IMR-90 (cell line): ENCODE results near the gene MGAT3. TPM values are rescaled to one million over a fixed set of nuclear protein-coding genes. Genes with fewer than 3 reads are reported as not detected.

Source experiments
- ATAC-seq: fragments of 200-7000 bp; cut with Tn5 transposase; 2 replicates; pipeline ENCODE4 v1.9.1; 2020; ENCODE audit warnings: low read depth, mild to moderate bottlenecking, moderate library complexity
- BruUV-seq: library from RNA; stranded (reverse); fragments of 400-500 nt; replicated peaks from 2 replicates; lab custom pipeline; 2021; lab: Mats Ljungman, UMichigan
- CTCF ChIA-PET: fragments of 300-600 bp; formaldehyde crosslinking; extraction: SDS; loops from one replicate; lab custom pipeline; 2021; ENCODE audit warnings: antibody characterized with exemption; lab: Yijun Ruan, JAX
- POLR2A ChIA-PET: fragments of 300-600 bp; sonication (Branson Sonifier 250); formaldehyde crosslinking; loops from one replicate; lab custom pipeline; 2022; ENCODE audit warnings: antibody characterized with exemption; ENCODE audit not compliant: unreplicated experiment; lab: Charles Lee
- DNase-seq: peaks from one replicate; pipeline ENCODE4 v3.0.0; 2013
- H2AFZ ChIP-seq: replicated peaks from 2 replicates; pipeline ENCODE3; 2013; ENCODE audit warnings: low read length, mild to moderate bottlenecking; ENCODE audit not compliant: poor library complexity
- H2AK5ac ChIP-seq: 2 replicates; pipeline ENCODE4 v1.6.1; 2013; ENCODE audit warnings: low read depth, low read length, inconsistent platforms
- H2AK9ac ChIP-seq: replicated peaks from 2 replicates; pipeline ENCODE3; 2013; ENCODE audit warnings: mild to moderate bottlenecking, low read depth, low read length, moderate library complexity; ENCODE audit not compliant: poor library complexity
- H2BK120ac ChIP-seq: 2 replicates; pipeline ENCODE4 v1.6.1; 2013; ENCODE audit warnings: low read depth, low read length, inconsistent platforms
- H2BK15ac ChIP-seq: 3 replicates; pipeline ENCODE4 v1.6.1; 2013; ENCODE audit warnings: low read depth, low read length, inconsistent platforms
- H2BK20ac ChIP-seq: 2 replicates; pipeline ENCODE4 v1.6.1; 2013; ENCODE audit warnings: low read depth, mild to moderate bottlenecking, inconsistent platforms, low read length, moderate library complexity
- H2BK5ac ChIP-seq: 2 replicates; pipeline ENCODE4 v1.6.1; 2013; ENCODE audit warnings: mild to moderate bottlenecking, low read depth, low read length, inconsistent platforms; ENCODE audit not compliant: poor library complexity, severe bottlenecking
- H3K14ac ChIP-seq: replicated peaks from 2 replicates; pipeline ENCODE4 v1.6.1; 2013; ENCODE audit warnings: low read depth, low read length, inconsistent platforms
- H3K18ac ChIP-seq: 2 replicates; pipeline ENCODE4 v1.6.1; 2013; ENCODE audit warnings: low read depth, low read length, control low read depth
- H3K23ac ChIP-seq: 2 replicates; pipeline ENCODE4 v1.6.1; 2013; ENCODE audit warnings: low read depth, low read length, inconsistent platforms
- H3K27ac ChIP-seq: 2 replicates; pipeline ENCODE4 v1.5.1; 2013; ENCODE audit warnings: mild to moderate bottlenecking, control low read depth, low read length; ENCODE audit not compliant: insufficient read depth
- H3K27me3 ChIP-seq: 2 replicates; pipeline ENCODE4 v1.6.1; 2013; ENCODE audit warnings: low read length; ENCODE audit not compliant: control insufficient read depth, insufficient read depth
- H3K36me3 ChIP-seq: 2 replicates; pipeline ENCODE4 v1.6.1; 2013; ENCODE audit warnings: low read length, mixed read lengths; ENCODE audit not compliant: control insufficient read depth, insufficient read depth
- H3K4ac ChIP-seq: 2 replicates; pipeline ENCODE4 v1.6.1; 2013; ENCODE audit warnings: low read depth, low read length, inconsistent platforms
- H3K4me1 ChIP-seq: 2 replicates; pipeline ENCODE4 v1.6.1; 2013; ENCODE audit warnings: low read length, mixed read lengths; ENCODE audit not compliant: control insufficient read depth, insufficient read depth
- H3K4me2 ChIP-seq: 2 replicates; pipeline ENCODE4 v1.6.1; 2013; ENCODE audit warnings: low read depth, mild to moderate bottlenecking, control low read depth, low read length, moderate library complexity
- H3K4me3 ChIP-seq: 2 replicates; pipeline ENCODE4 v1.5.1; 2013; ENCODE audit warnings: low read depth, mild to moderate bottlenecking, control low read depth, low read length, moderate library complexity; ENCODE audit not compliant: insufficient read depth
- H3K56ac ChIP-seq: 2 replicates; pipeline ENCODE4 v1.6.1; 2013; ENCODE audit warnings: low read length, inconsistent platforms; ENCODE audit not compliant: insufficient read depth; ENCODE audit errors: extremely low read depth
- H3K79me1 ChIP-seq, 2 experiments: 2 replicates each; pipeline ENCODE4 v1.6.1; 2013; ENCODE audit warnings: low read length in 2 of 2, inconsistent platforms in 1 of 2, low read depth in 1 of 2
- H3K9ac ChIP-seq: 2 replicates; pipeline ENCODE4 v1.6.1; 2013; ENCODE audit warnings: low read depth, low read length, control low read depth
- H3K9me1 ChIP-seq: 2 replicates; pipeline ENCODE4 v1.6.1; 2013; ENCODE audit warnings: low read length, inconsistent platforms; ENCODE audit not compliant: insufficient read depth
- H3K9me3 ChIP-seq: 2 replicates; pipeline ENCODE4 v1.6.1; 2013; ENCODE audit warnings: low read length; ENCODE audit not compliant: control insufficient read depth, insufficient read depth
- H4K20me1 ChIP-seq: 2 replicates; pipeline ENCODE4 v1.6.1; 2013; ENCODE audit warnings: low read length, inconsistent platforms; ENCODE audit not compliant: insufficient read depth
- H4K5ac ChIP-seq: 2 replicates; pipeline ENCODE4 v1.6.1; 2013; ENCODE audit warnings: mild to moderate bottlenecking, low read depth, low read length, control low read depth
- H4K8ac ChIP-seq, 2 experiments: 2 replicates each; pipeline ENCODE4 v1.6.1; 2013; ENCODE audit warnings: low read depth in 2 of 2, low read length in 2 of 2, control low read depth in 1 of 2, inconsistent platforms in 1 of 2
- H4K91ac ChIP-seq: 2 replicates; pipeline ENCODE4 v1.6.1; 2013; ENCODE audit warnings: low read depth, low read length, inconsistent platforms; ENCODE audit not compliant: insufficient read depth
- BHLHE40 ChIP-seq: fragments of 150-350 bp; IDR thresholded peaks from 2 replicates; pipeline ENCODE4 v1.6.1; 2016; ENCODE audit warnings: mild to moderate bottlenecking, low read depth, low read length
- CEBPB ChIP-seq: IDR thresholded peaks from 2 replicates; pipeline ENCODE4 v1.6.1; 2012; ENCODE audit warnings: low read depth, low read length, improper control_type of control experiment
- CHD1 ChIP-seq: IDR thresholded peaks from 2 replicates; pipeline ENCODE4 v1.6.1; 2012; ENCODE audit warnings: low read depth, low read length, improper control_type of control experiment
- FOS ChIP-seq: fragments of 150-350 bp; IDR thresholded peaks from 2 replicates; pipeline ENCODE4 v1.6.1; 2016; ENCODE audit warnings: low read depth, low read length
- MAFK ChIP-seq: IDR thresholded peaks from 2 replicates; pipeline ENCODE4 v1.6.1; 2012; ENCODE audit warnings: low read depth, low read length, improper control_type of control experiment
- MAZ ChIP-seq: IDR thresholded peaks from 2 replicates; pipeline ENCODE4 v1.6.1; 2012; ENCODE audit warnings: low read depth, mild to moderate bottlenecking, low read length, improper control_type of control experiment, moderate library complexity, borderline replicate concordance
- MXI1 ChIP-seq: IDR thresholded peaks from 2 replicates; pipeline ENCODE4 v1.6.1; 2012; ENCODE audit warnings: low read depth, mild to moderate bottlenecking, low read length, moderate library complexity, borderline replicate concordance
- NFE2L2 ChIP-seq: fragments of 150-350 bp; IDR thresholded peaks from 2 replicates; pipeline ENCODE4 v1.6.1; 2016; ENCODE audit warnings: low read depth, mild to moderate bottlenecking, low read length
- POLR2A ChIP-seq: IDR thresholded peaks from 2 replicates; pipeline ENCODE4 v1.6.1; 2012; ENCODE audit warnings: mild to moderate bottlenecking, low read depth, low read length
- RAD21 ChIP-seq: IDR thresholded peaks from 2 replicates; pipeline ENCODE4 v1.6.1; 2012; ENCODE audit warnings: low read length, improper control_type of control experiment
- RCOR1 ChIP-seq: IDR thresholded peaks from 2 replicates; pipeline ENCODE4 v1.6.1; 2012; ENCODE audit warnings: mild to moderate bottlenecking, low read length, improper control_type of control experiment; ENCODE audit not compliant: insufficient replicate concordance
- RFX5 ChIP-seq: IDR thresholded peaks from 2 replicates; pipeline ENCODE4 v1.8.0; 2012; ENCODE audit warnings: low read depth, mild to moderate bottlenecking, low read length, moderate library complexity
- SMC3 ChIP-seq: fragments of 150-350 bp; IDR thresholded peaks from 2 replicates; pipeline ENCODE4 v1.6.1; 2016; ENCODE audit warnings: low read depth, mild to moderate bottlenecking, antibody characterized with exemption, low read length, moderate library complexity
- WGBS, 2 experiments: methylation state at CpG; one replicate each; pipeline versions ENCODE4 v1.1.5 to v1.1.7; 2013; ENCODE audit warnings: missing lambda C conversion rate in 2 of 2; ENCODE audit not compliant: insufficient read length in 1 of 2; ENCODE audit errors: extremely low coverage in 2 of 2; 5-methylcytosine and 5-hydroxymethylcytosine counted together
- dilution Hi-C: fragments of 300-500 bp; cut with HindIII; formaldehyde crosslinking; loops from one replicate; pipeline ENCODE4 v1.14.3; 2018; ENCODE audit warnings: low sequenced_read_pairs; ENCODE audit not compliant: unreplicated experiment
- in situ Hi-C: fragments of 300-500 bp; cut with MboI; formaldehyde crosslinking; loops from 3 replicates; pipeline ENCODE4 v1.14.3; 2019; ENCODE audit warnings: low sequenced_read_pairs, inconsistent platforms, mixed read lengths
- intact Hi-C: fragments of 100-400 bp; cut with micrococcal nuclease; formaldehyde crosslinking; loops from 2 replicates; pipeline ENCODE4 v1.10.0; 2022
- polyA plus RNA-seq, 3 experiments: library from polyadenylated mRNA; depleted of rRNA; stranded (reverse); fragments of >200 nt; gene quantifications; 2 replicates each; pipeline ENCODE4 v1.2.3, GENCODE V29; 2012; ENCODE audit warnings: low replicate concordance in 1 of 3
- total RNA-seq: library from RNA; depleted of rRNA; stranded (reverse); fragments of >200 nt; gene quantifications from 2 replicates; pipeline ENCODE4 v1.2.3, GENCODE V29; 2012
- TF ChIP-seq, protein P1 (sequence below): fragments of 150-350 bp; IDR thresholded peaks from 2 replicates; pipeline ENCODE4 v1.6.1; 2016; ENCODE audit warnings: low read depth, mild to moderate bottlenecking, low read length, moderate library complexity, borderline replicate concordance
- TF ChIP-seq, protein P2 (sequence below): conservative IDR thresholded peaks from 2 replicates; pipeline ENCODE4 v1.5.1; 2012; ENCODE audit warnings: mild to moderate bottlenecking, low read depth, low read length, improper control_type of control experiment
- TF ChIP-seq, protein P3 (sequence below): fragments of 150-350 bp; IDR thresholded peaks from 2 replicates; pipeline ENCODE4 v1.6.1; 2017; ENCODE audit warnings: mild to moderate bottlenecking, antibody characterized with exemption, low read length, low read depth

Gene MGAT3
- total and polyA plus RNA-seq, 2 of the 4 experiments (the other 2 are of a cell fraction): 0.36 to 1.1 TPM

DNA sequence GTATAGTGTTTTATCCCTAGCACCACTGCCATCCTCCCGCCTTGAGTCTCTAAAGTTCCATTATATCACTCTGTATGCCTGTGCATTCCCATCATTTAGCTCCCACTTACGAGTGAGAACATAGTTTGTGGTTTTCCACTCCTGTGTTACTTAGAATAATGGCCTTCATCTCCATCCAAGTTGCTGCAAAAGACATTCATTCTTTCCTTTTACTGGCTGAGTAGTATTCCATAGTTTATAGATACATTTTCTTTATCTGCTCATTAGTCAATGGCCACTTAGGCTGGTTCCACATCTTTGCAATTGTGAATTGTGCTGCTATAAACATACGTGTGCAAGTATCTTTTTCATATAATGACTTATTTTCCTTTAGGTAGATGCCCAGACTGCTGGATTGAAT is 32.8 kb upstream of the MGAT3 start:
- no peak overlapping the region for H4K8ac ChIP-seq
- no peak overlapping the region for H2BK120ac ChIP-seq
- H4K5ac ChIP-seq: no peak overlapping the region
- peaks cover 65% of the 10 kb centered on the region for H3K36me3 ChIP-seq
- TF ChIP-seq MAFK: no peak
- TF ChIP-seq CHD1: no peak
- TF ChIP-seq, protein P1, sequence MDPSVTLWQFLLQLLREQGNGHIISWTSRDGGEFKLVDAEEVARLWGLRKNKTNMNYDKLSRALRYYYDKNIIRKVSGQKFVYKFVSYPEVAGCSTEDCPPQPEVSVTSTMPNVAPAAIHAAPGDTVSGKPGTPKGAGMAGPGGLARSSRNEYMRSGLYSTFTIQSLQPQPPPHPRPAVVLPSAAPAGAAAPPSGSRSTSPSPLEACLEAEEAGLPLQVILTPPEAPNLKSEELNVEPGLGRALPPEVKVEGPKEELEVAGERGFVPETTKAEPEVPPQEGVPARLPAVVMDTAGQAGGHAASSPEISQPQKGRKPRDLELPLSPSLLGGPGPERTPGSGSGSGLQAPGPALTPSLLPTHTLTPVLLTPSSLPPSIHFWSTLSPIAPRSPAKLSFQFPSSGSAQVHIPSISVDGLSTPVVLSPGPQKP: no peak
- no peak for TF ChIP-seq SMC3
- TF ChIP-seq, protein P2, sequence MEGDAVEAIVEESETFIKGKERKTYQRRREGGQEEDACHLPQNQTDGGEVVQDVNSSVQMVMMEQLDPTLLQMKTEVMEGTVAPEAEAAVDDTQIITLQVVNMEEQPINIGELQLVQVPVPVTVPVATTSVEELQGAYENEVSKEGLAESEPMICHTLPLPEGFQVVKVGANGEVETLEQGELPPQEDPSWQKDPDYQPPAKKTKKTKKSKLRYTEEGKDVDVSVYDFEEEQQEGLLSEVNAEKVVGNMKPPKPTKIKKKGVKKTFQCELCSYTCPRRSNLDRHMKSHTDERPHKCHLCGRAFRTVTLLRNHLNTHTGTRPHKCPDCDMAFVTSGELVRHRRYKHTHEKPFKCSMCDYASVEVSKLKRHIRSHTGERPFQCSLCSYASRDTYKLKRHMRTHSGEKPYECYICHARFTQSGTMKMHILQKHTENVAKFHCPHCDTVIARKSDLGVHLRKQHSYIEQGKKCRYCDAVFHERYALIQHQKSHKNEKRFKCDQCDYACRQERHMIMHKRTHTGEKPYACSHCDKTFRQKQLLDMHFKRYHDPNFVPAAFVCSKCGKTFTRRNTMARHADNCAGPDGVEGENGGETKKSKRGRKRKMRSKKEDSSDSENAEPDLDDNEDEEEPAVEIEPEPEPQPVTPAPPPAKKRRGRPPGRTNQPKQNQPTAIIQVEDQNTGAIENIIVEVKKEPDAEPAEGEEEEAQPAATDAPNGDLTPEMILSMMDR: no peak
- no peak for TF ChIP-seq MXI1
- TF ChIP-seq BHLHE40: no peak
- TF ChIP-seq POLR2A: no peak
- TF ChIP-seq FOS: no peak
- no peak for TF ChIP-seq CEBPB
- TF ChIP-seq MAZ: no peak
- no peak for TF ChIP-seq RAD21
- TF ChIP-seq, protein P3, sequence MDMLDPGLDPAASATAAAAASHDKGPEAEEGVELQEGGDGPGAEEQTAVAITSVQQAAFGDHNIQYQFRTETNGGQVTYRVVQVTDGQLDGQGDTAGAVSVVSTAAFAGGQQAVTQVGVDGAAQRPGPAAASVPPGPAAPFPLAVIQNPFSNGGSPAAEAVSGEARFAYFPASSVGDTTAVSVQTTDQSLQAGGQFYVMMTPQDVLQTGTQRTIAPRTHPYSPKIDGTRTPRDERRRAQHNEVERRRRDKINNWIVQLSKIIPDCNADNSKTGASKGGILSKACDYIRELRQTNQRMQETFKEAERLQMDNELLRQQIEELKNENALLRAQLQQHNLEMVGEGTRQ: no peak
- no peak for TF ChIP-seq NFE2L2
- TF ChIP-seq RFX5: no peak
- no peak for TF ChIP-seq RCOR1
- ChIA-PET CTCF (interaction anchor here (0.9 kb wide), 1 partner anchor 104 kb away, joined by 3 read pairs; the partner anchor contains the start of gene RPL3), POLR2A (no interaction called here)
- no peak overlapping the region for H2AFZ ChIP-seq
- WGBS, 2 experiments: no CpG with 5 or more reads among the region's 3 CpGs
- H2BK15ac ChIP-seq: no peak overlapping the region
- H2BK5ac ChIP-seq: no peak overlapping the region
- TSS peak; percentile 36 for BruUV-seq
- no peak overlapping the region for H2BK20ac ChIP-seq
- no peak overlapping the region for H3K56ac ChIP-seq
- no peaks in the 10 kb centered on the region for H3K4me1 ChIP-seq
- H3K79me1 ChIP-seq: no peaks in the 10 kb centered on the region
- no peak overlapping the region for H3K4me2 ChIP-seq
- no peaks in the 10 kb centered on the region for H3K27me3 ChIP-seq
- ATAC-seq (no peak), DNase-seq (no peak)
- in situ Hi-C loops: no loop called here
- no peak overlapping the region for H3K9ac ChIP-seq
- H4K91ac ChIP-seq: no peak overlapping the region
- H3K23ac ChIP-seq: no peak overlapping the region
- dilution Hi-C loops: no loop called here
- no peak overlapping the region for H3K27ac ChIP-seq
- intact Hi-C loops: no loop called here
- H3K4ac ChIP-seq: no peak overlapping the region
- no peak overlapping the region for H3K4me3 ChIP-seq
- H4K20me1 ChIP-seq: no peaks in the 10 kb centered on the region; the same call in 1 of the 2 replicates
- no peak overlapping the region for H2AK9ac ChIP-seq
- H3K9me3 ChIP-seq: no peaks in the 10 kb centered on the region
- 0 out of 2 replicates have a peak, but pooled peaks cover 9% of the 10 kb centered on the region for H3K9me1 ChIP-seq
- no peak overlapping the region for H2AK5ac ChIP-seq
- H3K18ac ChIP-seq: no peak overlapping the region
- H3K14ac ChIP-seq: no peak overlapping the region
